ENCODE data around the gene IL23R. TPM values are rescaled to one million over a fixed set of nuclear protein-coding genes. Genes with fewer than 3 reads are reported as not detected.
A peak's percentile ranks its signal among the peaks of the same experiment; 100 is the strongest.

Gene IL23R
- total RNA-seq, 4 donors from 2014 or later: under 0.01 to 0.22 TPM; not detected in 2

- H3K27ac ChIP-seq: no peak overlapping the region
- no peak for DNase-seq
- H3K4me1 ChIP-seq: no peaks in the 10 kb centered on the region
- TF ChIP-seq CTCF (IDR thresholded peaks at IDR 0.05) (no peak), POLR2A (IDR thresholded peaks at IDR 0.05) (no peak)
- no peaks in the 10 kb centered on the region for H3K27me3 ChIP-seq
- intact Hi-C loops (cut with DNase I): no loop called here
- no peak overlapping the region for H3K4me3 ChIP-seq
- 38 to 65% methylated on average over 1 of the region's 1 CpG for WGBS, 2 donors
- no peaks in the 10 kb centered on the region for H3K36me3 ChIP-seq
- H3K9me3 ChIP-seq: no peaks in the 10 kb centered on the region
Observed at GRCh38 chr1:67241200-67241746, 75.0 kb downstream of the IL23R start.

GRCh38 chr1:67242016-67242415 lies 75.8 kb downstream of the IL23R start:
- intact Hi-C loops (cut with DNase I): no loop called here
- DNase-seq: no peak
- no peaks in the 10 kb centered on the region for H3K4me1 ChIP-seq
- no peak overlapping the region for H3K27ac ChIP-seq
- no peaks in the 10 kb centered on the region for H3K27me3 ChIP-seq
- H3K36me3 ChIP-seq: no peaks in the 10 kb centered on the region
- H3K4me3 ChIP-seq: no peak overlapping the region
- TF ChIP-seq POLR2A (IDR thresholded peaks at IDR 0.05) (no peak), CTCF (IDR thresholded peaks at IDR 0.05) (no peak)
- H3K9me3 ChIP-seq: no peaks in the 10 kb centered on the region

- no peak overlapping the region for H3K27ac ChIP-seq
- DNase-seq: no peak
- no peak overlapping the region for H3K4me3 ChIP-seq
- peaks cover 0 to 12% (median 0%) of the 10 kb centered on the region in 3 donors for H3K9me3 ChIP-seq
- WGBS, 2 donors: 84 to 85% methylated on average over 2 of the region's 2 CpGs
- TF ChIP-seq POLR2A (IDR thresholded peaks at IDR 0.05) (no peak), CTCF (IDR thresholded peaks at IDR 0.05) (no peak)
- H3K27me3 ChIP-seq: no peaks in the 10 kb centered on the region
- no peaks in the 10 kb centered on the region for H3K36me3 ChIP-seq
- H3K4me1 ChIP-seq: no peaks in the 10 kb centered on the region
- intact Hi-C loops (cut with DNase I): no loop called here
Observed at GRCh38 chr1:67250051-67250653, 83.9 kb downstream of the IL23R start.

- peaks cover 0 to 16% (median 0%) of the 10 kb centered on the region in 3 donors for H3K4me1 ChIP-seq
- intact Hi-C loops (cut with DNase I): no loop called here
- no peak for DNase-seq
- no peaks in the 10 kb centered on the region for H3K27me3 ChIP-seq
- H3K9me3 ChIP-seq: no peaks in the 10 kb centered on the region
- peak overlapping the region in 2 of 4 donors; percentile 39 to 41 for H3K27ac ChIP-seq
- 24 to 44% methylated on average over 2 of the region's 2 CpGs for WGBS, 2 donors
- TF ChIP-seq CTCF (IDR thresholded peaks at IDR 0.05) (no peak), POLR2A (IDR thresholded peaks at IDR 0.05) (no peak)
- no peaks in the 10 kb centered on the region for H3K36me3 ChIP-seq
- H3K4me3 ChIP-seq: no peak overlapping the region
Observed at GRCh38 chr1:67256291-67257172, 90.3 kb downstream of the IL23R start.

GRCh38 chr1:67257173-67257535 lies 90.9 kb downstream of the IL23R start:
- no peak for DNase-seq
- H3K36me3 ChIP-seq: no peaks in the 10 kb centered on the region
- WGBS, 2 donors: 62 to 64% methylated on average over 5 of the region's 5 CpGs
- no peak overlapping the region for H3K27ac ChIP-seq
- TF ChIP-seq POLR2A (IDR thresholded peaks at IDR 0.05) (no peak), CTCF (IDR thresholded peaks at IDR 0.05) (no peak)
- intact Hi-C loops (cut with DNase I): no loop called here
- peaks cover 0 to 16% (median 0%) of the 10 kb centered on the region in 3 donors for H3K4me1 ChIP-seq
- no peak overlapping the region for H3K4me3 ChIP-seq
- no peaks in the 10 kb centered on the region for H3K9me3 ChIP-seq
- H3K27me3 ChIP-seq: no peaks in the 10 kb centered on the region
